Epithelial cell of prostate (primary cell): ENCODE data around the gene EVA1C.
A peak's percentile ranks its signal among the peaks of the same experiment; 100 is the strongest.
"Not testable (repeated sequence)": the region's sequence is repeated elsewhere in the genome, so short reads cannot be mapped to it uniquely, and the experiment has no call there.

Source experiments
- DNase-seq: peaks from one replicate; pipeline ENCODE4 v3.0.0-alpha.2; 2011; ENCODE audit warnings: low read depth, low spot score
- H3K27ac ChIP-seq: fragments of 450-650 bp; 2 replicates; pipeline ENCODE4 v1.5.1; 2017; ENCODE audit warnings: mild to moderate bottlenecking

EVA1C gene

DNA sequence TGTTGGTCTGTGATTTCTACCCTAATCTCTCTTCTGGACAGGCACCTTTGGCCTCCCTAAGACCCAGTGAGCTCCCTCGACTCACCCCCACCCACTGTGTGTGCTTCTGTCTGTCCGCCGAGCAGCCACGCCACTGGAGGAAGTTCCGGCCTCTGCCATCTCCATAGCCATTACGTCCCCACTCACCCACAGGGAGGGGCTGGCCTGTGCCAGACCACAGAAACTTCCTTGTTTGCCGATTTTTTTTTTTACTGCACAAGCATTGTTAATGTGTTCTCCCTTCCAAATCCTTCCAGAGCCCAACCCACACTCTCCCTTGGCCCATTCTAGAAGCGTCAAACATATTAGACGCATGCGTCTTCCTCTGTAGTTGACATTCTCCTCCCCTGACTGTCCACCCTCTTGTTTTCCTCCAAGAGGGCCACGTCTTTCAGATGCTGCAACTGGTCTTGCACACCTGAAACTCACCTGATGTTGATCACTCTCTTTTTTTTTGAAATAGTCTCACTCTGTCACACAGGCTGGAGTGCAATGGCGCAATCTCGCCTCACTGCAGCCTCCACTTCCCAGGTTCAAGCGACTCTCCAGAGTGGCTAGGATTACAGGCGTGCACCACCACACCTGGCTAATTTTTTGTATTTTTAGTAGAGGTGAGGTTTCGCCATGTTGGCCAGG is 72.3 kb downstream of the EVA1C start:
- DNase-seq, result no peak
- H3K27ac ChIP-seq, result no peak overlapping the region

DNA sequence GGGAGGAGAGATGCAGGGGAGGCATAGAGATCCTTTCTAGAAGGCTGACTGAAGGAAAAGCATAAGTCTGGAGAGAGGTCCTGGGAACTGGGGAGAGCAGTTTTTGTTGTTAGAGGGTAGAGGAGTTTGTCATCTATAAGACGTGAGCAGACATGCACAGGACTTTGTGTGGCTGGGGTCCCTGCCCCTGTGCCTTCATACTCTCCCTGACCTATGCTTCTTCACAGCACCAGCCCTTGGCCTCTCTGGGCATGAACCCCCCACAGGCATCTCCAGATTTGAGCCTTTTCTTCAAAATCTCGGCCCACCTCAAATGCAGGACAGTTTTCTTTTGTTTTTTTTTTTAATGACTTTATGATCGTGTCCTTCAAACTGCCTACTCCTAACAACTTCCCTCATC is 79.9 kb downstream of the EVA1C start:
- no peak overlapping the region for H3K27ac ChIP-seq
- DNase-seq, result no peak

DNA sequence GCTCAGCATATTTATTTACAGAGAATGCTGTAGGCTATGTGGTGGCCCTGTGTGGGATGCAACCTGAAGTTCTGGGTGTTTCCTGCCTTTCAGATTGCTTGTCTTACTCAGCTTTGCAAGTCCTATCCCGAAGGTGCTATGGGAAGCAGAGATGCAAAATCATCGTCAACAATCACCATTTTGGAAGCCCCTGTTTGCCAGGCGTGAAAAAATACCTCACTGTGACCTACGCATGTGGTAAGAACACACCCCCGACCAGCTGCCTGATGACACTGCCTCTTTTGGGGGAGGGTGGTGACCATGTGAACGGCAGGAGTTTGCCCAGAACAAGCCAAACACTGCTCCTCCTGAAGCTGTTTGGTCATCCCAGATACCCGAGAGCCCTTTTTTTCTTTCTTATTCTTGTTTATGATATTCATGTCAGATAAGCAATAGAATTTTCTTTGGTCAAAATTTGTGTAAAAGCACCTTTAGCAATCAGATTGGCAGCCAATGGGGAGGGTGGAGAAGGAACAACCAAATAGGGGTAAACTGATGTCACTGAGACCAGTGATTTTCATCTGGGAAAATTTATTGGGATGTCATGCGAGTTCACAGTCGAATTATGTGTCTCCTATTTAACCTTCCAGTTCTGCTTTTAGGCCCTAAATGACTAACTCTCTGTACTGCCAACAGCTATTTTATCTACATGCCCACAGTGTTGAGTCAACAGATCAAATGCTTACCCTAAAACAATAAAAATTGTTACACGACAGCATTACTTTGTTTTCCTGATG is 82.6 kb downstream of the EVA1C start:
- DNase-seq, result peak; percentile 57
- H3K27ac ChIP-seq, result peak overlapping the region; percentile 48

DNA sequence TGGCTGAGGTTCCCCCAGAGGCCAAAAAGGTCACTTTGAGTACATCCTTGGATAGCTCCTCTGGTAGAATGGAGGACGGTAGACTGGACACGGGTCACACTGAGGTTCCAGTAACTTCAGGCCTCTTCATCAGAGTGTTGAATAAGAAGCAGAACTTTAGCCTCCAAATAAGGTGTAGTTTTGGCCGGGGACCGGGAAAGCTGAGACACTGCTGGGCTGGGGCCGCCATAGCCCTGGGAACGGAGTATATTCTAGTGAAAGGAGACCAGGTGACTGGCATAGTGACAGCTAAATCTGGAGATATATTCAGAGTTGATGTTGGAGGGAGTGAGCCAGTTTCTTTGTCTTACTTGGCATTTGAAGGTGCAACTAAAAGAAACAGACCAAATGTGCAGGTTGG is 84.1 kb downstream of the EVA1C start:
- no peak for DNase-seq
- H3K27ac ChIP-seq, result no peak overlapping the region

DNA sequence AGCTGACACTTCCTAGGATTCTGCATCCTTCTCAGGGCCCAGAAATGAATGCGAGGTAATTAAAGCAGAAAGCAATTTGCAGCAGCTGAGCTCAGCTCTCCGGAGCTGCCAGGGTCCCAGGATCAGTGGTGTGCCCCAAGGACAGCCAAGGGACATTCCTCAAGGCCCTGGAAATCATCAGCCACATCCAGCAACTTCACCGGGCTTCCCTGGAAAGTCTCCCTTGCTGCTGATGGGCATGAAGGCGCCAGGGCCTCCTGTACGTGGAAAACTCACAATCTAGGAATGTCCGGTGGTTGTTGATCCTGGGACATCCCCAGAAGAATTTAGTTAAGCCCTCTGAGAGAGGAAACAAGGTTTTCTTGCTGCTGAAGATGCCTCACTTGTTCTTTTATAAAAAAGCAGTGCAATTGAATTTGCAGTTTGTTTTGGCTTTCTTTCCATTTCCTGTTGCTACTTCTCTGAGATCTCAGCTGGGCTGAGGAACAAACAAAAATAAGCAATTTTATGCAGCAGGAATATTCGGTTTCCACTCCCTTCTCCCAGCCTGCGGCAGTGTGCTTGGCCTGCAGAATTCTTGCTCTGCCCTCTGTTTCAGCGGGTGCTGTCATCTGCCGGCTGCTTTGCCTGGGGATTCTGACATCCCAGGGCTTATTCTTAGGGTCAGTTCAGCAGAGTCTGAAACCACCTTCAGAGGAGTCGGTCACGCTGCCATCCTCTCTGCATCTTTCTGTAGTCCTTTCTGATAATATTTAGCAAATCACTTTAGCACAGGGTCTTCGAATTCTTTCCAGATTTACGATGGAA is 86.9 kb downstream of the EVA1C start:
- H3K27ac ChIP-seq, result no peak overlapping the region
- DNase-seq, result no peak

DNA sequence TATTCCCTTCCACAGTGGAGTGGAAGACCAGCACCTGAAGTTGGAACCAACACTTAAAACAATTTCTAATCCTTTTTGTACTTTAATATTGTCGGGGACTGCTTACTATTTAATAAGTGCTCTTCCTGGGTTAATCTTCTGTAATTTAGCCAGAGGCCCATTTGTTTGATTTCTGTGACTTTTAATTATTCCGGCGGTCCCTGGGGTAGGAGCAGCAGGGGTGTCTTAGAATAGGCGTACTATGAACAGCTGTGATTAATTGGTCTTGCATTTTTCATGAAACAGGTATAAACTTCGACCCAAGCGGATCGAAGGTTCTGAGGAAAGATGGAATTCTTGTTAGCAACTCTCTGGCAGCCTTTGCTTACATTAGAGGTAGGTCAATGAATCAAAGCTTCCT is 91.1 kb downstream of the EVA1C start:
- H3K27ac ChIP-seq, DNase-seq: not testable (repeated sequence)

DNA sequence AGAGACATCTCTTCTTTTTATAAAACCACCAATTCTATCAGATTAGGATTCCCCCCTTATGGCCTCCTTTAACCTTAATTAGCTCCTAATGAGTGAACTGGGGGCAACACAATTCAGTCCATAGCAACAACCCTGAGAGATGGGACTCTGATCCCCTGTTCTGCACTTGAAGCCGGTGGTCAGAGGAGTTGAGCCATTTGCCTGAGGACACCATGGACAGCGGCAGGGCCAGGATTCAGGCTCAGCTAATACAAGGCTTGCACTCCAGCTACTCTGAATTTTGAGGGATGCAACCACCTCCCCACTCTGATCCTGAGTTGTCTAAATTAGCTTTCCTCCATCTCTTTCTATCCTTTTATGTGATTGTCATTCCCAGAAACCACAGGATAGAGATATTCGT is 93.3 kb downstream of the EVA1C start:
- H3K27ac ChIP-seq, DNase-seq: not testable (repeated sequence)

DNA sequence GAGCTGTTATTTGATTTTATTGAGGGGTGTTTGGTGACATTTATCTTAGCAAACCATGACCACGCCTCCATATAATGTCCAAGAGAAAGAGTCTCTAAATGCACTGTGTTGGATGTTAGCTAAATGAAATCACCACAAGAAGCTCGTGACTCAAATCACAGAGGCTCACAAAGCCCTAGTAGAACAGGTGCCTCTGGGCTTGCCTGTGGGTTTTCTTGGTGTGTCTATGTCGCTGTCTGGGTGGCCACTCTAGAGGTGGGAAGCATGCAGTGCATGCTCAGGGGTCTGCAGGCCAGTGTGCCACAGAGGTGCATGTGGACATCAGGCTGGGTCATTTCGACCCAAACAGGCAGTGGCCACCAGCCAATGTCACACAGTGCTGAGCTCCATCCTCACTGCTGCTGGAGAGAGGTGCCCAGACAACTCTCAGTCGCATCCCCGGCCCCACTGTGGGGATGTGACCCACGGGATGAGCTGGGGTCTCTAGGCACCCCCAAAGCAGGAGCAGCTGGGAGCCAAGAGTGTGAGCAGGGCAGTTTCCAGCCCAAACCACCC is 94.0 kb downstream of the EVA1C start:
- H3K27ac ChIP-seq, DNase-seq: not testable (repeated sequence)

DNA sequence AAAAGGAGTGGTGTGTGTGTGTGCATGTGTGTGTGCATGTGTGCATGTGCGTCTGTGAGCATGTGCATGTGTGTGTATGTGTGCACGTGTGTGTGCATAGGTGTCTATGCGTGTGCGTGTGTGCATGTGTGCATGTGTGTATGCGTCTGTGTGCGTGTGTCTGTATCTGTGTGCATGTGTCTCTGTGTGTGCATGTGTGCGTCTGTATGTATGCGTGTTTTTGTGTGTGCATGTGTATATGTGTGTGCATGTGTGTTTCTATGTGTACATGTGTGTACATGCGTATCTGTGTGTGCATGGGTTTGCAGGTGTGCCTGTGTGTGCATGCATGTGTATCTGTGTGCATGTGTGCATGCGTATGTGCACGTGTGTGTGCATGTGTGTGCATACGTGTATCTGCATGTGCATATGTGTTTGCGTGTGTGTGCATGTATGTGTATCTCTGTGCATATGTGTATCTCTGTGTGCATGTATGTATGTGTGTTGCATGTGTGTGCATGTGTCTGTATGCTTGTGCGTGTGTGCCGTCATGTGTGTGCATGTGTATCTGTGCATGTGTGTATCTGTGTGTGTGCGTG is 94.9 kb downstream of the EVA1C start:
- no peak for DNase-seq
- H3K27ac ChIP-seq, result no peak overlapping the region

DNA sequence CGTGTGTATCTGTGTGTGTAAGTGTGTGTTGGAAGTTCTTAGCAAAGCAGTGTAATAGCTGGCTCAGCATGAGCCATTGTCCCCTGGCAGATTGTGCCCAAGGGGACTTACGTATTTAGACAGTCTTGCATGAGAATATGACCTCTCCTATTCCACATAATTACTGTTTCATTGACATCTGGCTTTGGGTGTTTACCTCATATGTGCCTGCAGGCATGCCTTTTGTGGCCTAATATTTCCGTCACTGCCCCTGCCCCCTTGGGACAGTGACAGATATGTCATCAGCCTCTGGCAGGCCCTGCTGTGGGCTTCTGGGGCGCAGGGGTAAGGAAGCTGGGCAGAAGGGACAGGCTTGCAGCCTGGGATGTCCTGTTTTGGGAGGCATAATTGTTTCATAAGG is 95.5 kb downstream of the EVA1C start:
- not testable (repeated sequence) for H3K27ac ChIP-seq, DNase-seq

DNA sequence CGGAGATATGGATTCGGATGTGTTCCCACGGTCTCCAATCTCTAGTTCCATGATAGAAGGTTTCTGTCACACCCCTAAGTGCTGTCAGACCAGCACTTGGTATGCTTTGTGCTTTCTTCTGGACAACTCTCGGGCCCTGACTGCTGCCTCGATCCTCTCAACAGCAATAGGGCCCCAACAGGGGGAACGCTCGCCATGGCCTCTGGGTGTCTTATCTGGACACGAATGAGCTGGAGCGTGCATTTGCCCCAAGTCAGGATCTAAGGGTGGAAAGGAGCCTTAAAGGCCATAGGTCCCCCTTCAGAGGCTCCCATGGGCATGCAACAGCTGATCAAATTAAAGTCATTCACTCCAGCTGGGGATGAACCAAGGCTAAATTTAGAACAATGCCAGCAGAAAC is 96.1 kb downstream of the EVA1C start:
- no peak for DNase-seq
- no peak overlapping the region for H3K27ac ChIP-seq

DNA sequence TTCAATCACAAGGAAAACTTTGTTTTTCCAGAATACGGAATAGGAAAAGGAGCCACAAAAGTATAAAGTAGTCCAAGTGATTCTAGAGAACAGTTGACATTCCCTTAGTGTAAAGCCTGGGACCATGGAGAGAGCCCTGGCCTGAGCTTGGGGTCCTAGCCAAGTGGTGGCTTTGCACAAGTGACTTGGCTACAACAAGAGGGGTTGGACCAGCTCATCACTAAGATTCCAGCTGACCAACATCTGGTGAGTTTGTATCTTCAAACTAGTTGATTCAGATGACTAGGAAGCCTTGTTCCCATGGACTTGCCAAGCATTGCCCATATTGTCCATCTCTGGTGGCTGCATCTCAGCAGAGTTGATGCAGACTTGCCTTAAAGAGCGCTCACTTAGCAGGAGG is 96.5 kb downstream of the EVA1C start:
- H3K27ac ChIP-seq, DNase-seq: not testable (repeated sequence)

DNA sequence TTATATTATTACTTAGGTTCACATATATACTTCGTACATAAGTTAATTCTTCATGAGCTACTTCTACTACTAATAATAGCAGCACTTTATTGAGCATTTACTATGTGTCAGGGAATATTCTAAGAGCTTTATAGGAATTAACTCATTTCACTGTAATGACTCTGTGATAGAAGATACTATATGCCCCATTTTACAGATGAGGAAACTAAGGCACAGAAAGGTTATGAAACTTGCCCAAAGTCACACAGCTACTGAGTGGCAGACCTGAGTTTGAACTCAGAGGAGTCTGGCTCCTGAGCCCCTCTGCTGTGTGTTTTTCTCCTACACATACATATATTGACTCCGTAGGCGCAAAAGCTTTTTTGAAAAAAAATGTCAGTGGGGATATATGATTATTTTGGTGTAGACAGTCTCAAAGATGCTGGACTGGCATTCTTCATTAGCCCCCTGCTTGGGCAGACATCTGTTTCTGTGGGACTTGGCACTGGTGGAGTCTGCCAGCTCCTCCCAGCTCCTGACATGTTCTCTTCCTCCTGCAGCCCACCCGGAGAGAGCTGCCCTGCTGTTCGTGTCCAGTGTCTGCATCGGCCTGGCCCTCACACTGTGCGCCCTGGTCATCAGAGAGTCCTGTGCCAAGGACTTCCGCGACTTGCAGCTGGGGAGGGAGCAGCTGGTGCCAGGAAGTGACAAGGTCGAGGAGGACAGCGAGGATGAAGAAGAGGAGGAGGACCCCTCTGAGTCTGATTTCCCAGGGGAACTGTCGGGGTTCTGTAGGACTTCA is 102.0 kb downstream of the EVA1C start:
- DNase-seq, result no peak
- no peak overlapping the region for H3K27ac ChIP-seq

DNA sequence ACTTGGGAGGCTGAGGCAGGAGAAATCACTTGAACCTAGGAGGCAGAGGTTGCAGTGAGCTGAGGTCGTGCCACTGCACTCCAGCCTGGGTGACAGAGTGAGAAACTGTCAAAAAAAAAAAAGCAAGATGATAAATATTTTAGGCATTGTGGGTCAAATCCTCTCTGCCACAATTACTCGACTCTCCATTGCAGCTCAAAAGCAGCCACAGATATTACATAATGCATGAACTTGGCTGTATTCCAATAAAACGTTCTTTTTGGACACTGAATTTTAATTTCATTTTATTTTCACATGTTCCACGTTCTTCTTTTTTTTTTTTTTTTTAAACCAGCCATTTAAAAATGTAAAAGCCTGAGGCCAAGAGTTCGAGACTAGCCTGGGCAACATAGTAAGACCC is 103.4 kb downstream of the EVA1C start:
- no peak overlapping the region for H3K27ac ChIP-seq
- no peak for DNase-seq

DNA sequence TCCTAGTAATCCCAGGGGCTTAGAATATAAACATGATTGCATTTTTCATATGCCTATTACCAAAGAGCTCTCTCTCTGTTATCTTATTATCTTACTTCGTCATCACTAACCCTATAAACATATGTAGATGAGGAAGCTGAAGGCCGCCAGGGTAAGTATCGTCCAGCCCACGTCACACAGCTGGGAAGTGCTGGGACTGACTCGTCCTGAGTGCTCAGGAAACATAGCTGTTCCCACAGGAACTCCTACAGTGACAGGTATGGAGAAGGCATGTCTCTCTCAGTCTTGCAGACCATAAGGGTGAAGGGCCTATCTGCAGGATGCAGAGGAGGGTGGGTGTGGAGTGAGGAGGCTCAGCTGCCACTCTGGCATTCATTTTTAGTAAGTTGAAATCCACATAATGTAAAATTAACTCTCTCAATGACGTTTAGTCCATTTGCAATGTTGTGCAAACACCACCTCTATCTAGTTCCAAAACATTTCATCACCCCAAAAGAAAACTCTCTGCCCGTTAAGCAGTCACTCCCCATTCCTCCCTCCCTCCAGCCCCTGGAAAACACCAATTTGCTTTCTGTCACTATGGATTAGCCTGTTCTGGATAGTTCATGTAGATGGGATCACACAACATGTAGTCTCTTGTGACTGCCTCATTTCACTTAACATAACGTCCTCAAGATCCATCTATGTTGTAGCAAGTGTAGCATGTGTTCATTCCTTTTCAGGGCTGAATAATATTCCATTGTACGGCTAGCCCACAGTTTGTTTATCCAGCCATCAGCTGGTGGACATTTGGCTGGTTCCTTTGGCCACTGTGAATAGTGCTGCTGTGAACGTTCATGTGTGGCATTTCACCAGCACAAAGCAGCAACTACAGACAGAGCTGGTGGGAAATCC is 104.5 kb downstream of the EVA1C start:
- peak overlapping the region; percentile 32 for H3K27ac ChIP-seq
- DNase-seq, result peak; percentile 75

DNA sequence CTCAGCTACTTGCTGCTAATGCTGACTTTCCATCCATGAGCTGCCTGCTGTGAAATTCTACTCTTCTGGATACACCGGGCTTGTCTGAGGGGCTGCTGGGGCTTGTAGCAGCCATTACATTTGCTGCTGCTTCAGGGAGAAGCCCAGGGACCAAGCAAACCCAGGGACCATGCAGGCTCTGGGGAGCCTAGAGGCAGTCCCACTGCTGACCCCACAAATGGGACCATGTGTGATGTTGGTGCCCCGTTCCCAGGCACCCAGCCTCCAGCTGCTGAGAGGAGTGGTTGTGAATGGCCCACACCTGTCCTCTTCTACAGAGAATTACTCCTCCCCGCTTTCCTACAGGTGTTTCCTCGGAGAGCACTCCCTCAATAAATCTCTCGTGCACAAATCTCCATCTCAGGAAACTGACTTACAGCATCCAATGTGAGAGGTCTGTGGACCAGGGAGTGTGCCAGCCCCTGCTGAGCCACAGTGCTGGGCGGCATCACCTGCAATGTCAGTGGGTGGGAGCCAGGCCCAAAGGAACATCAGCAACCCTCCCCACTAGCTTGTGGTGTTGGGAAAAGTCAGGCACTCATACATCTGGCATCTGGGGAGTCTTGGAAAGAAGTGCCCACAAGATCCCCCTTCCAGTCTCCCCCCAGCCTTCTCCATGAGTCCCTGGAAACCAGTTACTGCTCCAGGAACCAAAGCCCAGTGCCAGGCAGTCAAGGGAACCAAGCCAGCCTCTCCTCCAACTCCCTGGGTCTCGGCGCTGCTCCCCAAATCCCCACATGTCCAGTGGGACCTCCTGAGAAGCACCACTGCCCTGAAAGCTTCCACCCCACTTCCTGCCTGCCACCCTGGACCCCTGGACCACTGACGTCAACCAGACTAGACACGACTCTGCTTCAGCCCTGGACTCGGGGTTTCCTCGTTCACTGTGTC is 107.7 kb downstream of the EVA1C start:
- DNase-seq, result no peak
- no peak overlapping the region for H3K27ac ChIP-seq

DNA sequence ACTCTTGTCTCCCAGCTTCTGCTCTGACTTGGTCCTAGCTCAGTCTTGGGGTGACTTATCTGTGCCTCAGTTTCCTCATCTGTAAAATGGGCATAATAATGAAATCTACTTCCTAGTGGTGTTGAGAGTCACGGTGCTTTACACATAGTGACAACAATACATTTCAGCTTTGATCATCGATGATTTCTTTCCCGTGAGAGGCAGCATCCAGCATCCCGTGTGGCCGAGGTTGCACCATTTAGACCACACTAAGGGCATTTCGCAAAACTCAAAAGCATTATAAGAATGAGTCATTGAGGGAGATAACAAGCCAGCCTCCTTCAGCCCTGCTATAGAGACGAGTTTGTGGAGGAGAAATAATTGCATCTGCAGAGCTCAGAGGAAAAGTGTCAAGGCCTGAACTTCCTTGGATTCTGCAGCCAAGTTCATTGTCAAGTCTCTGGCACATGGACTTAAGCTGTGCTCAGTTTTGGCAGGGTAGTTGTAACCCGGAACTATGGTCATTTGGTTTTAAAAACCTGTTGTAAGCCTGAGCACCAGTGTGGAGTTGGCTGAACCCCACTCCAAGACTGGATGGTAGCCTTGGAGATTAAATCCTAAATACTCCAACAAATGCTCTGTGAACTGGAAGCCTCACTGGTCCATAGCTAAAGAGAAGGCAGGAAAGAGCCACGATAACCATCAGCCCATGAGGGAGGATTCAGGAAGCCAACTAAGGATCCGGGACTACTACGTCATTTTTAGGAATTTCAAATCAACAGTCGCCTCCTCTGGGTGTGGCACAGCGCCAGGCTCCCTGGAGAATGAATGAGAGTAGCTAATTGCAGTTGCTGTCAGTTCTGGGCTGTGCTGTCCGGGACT is 108.6 kb downstream of the EVA1C start:
- no peak overlapping the region for H3K27ac ChIP-seq

More for the DNA sequence above, 108.6 kb downstream of the EVA1C start:
- DNase-seq, result no peak
